ENCODE measurements around the gene RAB43.

RAB43 gene

GRCh38 chr3:129038121-129038855, 83.3 kb downstream of the RAB43 start:
- DNase-seq (ENCODE audit: low read depth, low spot score): no peak

Measured in activated CD4-positive, CD25-positive, alpha-beta regulatory T cell treated with anti-CD3 and anti-CD28 coated beads, Interleukin-2, amount 50 U/mL, for 16 hours (primary cell).